GM23248 (cell line): Measurements from ENCODE around the gene AGAP1.

Experiments
- EZH2 ChIP-seq: fragments of 200-600 bp; sonication (generic); IDR thresholded peaks from 2 replicates; pipeline ENCODE4 v1.6.1; 2018; ENCODE audit warnings: antibody characterized with exemption, mild to moderate bottlenecking; ENCODE audit not compliant: insufficient read depth, poor library complexity, severe bottlenecking
- EZH2phosphoT487 ChIP-seq: fragments of 200-600 bp; sonication (generic); IDR thresholded peaks from 2 replicates; pipeline ENCODE4 v1.6.1; 2018; ENCODE audit warnings: antibody characterized with exemption, moderate library complexity, mild to moderate bottlenecking, low read depth; ENCODE audit not compliant: insufficient read depth

GRCh38 chr2:235950473-235950809 is 456.6 kb downstream of the AGAP1 start:
- no peak for TF ChIP-seq EZH2phosphoT487
- TF ChIP-seq EZH2, result no peak
